Activated T-cell treated with anti-CD3 and anti-CD28 coated beads for 24 hours (primary cell): ENCODE measurements around the gene SUGCT.
"Not testable (repeated sequence)": the region's sequence is repeated elsewhere in the genome, so short reads cannot be mapped to it uniquely, and the experiment has no call there.

ENCODE experiments used
- DNase-seq: peaks from one replicate; pipeline ENCODE4 v3.0.0-alpha.2; 2020; ENCODE audit warnings: low read depth

Gene SUGCT

GRCh38 chr7:40200791-40201190 is 66.0 kb downstream of the SUGCT start:
- no peak for DNase-seq

DNA sequence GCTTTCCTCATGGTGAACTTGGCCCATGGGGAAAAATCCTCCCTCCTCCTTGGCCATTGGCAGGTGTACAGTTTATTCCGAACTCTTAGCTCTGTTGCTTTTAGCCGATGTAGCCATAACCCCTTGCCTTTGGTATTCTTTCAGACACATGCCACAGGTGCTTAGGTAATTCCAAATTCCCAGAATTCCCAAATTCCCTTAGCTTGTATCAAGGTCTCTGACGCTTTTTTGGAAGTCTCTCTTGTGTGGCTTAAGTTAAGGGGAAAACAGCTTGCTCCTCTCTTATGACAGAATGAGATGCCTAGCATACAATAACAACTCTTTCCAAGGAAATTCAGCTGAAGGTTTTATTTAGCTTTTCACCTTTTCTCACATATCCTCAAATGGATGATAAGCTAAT is 68.0 kb downstream of the SUGCT start:
- no peak for DNase-seq

- DNase-seq, result no peak
Measured at GRCh38 chr7:40204581-40204980, 69.8 kb downstream of the SUGCT start.

- no peak for DNase-seq
Measured at GRCh38 chr7:40205992-40206391, 71.2 kb downstream of the SUGCT start.

- no peak for DNase-seq
Measured at GRCh38 chr7:40211276-40212003, 76.6 kb downstream of the SUGCT start.

GRCh38 chr7:40213291-40213690 is 78.5 kb downstream of the SUGCT start:
- no peak for DNase-seq

DNA sequence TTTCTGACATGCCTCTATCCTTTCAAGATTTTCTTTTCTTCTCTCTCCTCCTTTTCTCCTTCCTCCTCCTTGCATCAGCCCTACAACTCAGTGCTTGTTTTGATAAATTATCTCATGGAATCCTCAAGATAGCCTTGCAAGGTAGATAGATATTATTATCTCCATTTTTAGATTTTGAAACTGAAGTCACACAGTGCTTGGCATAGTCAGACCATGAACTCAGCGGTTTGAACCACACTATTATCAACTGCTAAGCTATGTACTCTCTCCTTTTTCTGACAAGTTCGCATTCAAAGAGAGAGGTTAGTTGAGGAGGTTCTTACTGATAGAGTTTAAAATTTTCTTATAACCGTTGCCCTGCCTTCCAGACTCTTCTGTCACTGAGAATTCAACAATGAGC is 79.1 kb downstream of the SUGCT start:
- no peak for DNase-seq

DNA sequence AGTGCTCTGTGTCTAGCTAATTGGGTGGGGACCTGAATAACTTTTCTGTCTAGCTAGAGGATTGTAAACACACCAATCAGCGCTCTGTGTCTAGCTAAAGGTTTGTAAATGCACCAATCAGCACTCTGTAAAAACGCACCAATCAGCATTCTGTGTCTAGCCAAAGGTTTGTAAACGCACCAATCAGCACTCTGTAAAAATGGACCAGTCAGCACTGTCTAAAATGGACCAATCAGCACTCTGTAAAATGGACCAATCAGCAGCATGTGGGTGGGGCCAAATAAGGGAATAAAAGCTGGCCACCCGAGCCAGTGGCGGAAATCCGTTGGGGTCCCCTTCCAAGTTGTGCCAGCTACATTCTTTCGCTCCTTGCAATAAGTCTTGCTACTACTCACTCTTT is 83.8 kb downstream of the SUGCT start:
- not testable (repeated sequence) for DNase-seq

DNA sequence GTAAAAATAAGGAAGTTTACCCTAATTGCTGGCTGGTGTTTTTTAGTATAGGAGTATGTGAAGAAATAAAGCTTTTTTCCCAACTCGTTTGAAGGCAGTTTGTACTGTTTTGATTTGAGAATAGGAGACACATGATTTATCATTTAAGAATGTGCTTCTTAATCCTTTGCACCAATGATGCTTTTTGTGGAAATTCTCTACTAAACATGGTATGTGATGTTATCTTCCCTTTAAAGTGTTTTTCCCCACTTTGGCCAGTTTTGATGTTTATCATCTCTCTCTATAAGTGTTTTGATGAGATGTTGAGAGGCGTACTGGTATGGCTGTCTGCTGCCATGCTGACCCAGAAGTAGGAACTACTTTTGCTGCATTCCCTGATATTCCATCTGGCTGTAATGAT is 85.1 kb downstream of the SUGCT start:
- DNase-seq, result no peak

GRCh38 chr7:40220421-40220911 is 85.7 kb downstream of the SUGCT start:
- DNase-seq, result no peak

DNA sequence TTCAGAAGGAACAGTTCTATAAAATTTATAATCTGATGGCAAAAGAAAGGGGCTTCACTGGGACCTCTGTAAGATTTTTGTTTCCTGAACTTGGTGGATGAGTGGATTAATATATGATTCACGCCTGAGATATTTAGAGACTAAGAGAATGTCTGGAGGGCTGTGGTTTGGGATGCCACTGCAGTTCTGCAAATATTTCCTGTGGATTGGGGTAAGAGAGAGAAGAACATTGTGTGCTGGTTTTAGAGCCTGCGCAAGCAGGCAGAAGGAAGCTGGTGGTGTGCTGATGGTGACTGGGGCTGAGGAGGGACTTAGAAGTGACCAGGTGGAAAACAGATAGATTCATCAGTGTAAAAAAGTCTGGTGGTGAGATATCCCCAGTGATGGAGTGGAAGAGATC is 87.0 kb downstream of the SUGCT start:
- no peak for DNase-seq

DNA sequence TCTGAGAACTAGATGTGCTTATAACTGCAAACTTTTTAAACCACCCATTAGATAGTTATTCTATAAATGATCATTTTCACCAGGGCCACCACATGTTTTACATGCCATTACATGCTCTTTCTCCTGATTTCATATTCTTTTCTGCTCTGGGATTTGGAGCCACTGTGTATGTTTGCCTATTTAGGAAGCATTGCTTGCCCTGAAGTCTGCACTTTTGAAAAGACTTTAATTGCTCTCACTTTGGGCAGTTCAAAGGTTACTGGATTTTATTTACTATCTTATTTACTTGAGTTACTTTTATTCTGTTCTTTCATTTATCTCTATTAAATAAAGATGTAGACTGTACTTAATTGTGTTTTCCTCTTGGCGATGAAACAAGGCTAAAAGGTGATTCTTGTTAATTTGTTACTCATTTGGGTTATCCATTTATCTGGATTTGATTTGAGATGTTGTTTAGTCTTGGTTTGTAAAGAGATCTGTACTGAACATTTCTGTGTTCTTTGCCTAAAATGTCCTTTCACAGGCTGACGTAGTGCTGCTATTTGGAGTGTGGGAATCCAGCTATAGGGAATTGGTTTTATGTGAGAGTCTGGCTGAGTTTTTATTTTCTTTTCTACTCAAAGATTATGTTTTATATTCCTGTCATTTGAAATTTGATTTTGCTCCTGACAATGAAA is 88.8 kb downstream of the SUGCT start:
- DNase-seq, result no peak

DNA sequence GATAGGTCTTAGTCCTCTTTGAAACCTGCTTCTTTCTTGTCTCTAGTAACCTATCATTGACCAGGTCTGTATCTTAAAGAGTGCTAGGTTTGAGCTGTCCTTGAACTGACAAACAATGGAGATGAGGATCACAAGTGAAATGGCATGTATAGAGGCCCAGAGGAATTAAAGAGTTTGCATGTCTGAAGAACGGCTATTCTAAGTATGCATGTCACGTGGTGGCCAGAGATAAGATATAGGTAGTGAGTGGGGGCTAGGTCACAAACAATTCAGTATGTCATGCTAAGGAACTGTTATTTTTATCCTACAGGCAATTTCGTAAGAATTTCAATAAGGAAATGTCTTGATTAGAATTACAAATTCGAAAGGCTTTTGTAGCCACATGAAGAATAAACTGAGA is 95.3 kb downstream of the SUGCT start:
- no peak for DNase-seq

DNA sequence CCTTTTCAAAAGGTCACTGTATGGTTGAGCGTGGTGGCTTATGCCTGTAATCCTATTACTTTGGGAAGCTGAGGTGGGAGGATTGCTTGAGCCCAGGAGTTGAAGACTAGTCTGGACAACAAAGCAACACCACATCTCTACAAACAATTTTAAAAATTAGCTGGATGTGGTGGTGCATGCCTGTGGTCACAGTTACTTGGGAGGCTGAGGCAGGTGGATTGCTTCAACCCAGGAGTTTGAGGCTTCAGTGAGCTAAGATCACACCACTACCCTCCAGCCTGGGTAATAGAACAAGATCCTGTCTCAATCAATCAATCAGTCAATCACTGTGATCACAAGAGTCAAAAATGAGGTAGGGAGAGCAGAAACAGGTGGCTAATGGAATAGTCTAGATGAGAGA is 97.0 kb downstream of the SUGCT start:
- DNase-seq, result no peak

- no peak for DNase-seq
Measured at GRCh38 chr7:40232242-40232893, 97.6 kb downstream of the SUGCT start.

DNA sequence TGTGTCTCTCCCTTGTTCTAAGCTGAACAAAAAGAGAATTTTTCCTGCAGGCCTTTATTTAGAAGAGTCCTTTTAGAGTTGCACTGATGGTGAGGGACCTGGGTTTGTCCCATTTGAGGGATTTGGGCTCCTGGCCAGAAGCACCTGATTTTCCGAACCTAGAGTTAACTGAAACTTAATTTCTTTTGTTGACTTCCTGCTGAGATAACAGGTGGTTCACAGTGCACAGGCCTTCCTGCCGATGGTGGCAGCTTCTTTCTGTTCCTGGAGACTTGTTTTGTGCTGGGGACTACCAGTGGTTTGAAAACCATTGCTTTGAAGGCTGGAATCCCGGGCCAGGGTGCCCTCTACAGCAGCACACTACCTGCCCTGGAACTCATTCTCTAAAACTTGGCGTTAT is 99.2 kb downstream of the SUGCT start:
- no peak for DNase-seq

- DNase-seq, result no peak
Measured at GRCh38 chr7:40234666-40235065, 99.9 kb downstream of the SUGCT start.

DNA sequence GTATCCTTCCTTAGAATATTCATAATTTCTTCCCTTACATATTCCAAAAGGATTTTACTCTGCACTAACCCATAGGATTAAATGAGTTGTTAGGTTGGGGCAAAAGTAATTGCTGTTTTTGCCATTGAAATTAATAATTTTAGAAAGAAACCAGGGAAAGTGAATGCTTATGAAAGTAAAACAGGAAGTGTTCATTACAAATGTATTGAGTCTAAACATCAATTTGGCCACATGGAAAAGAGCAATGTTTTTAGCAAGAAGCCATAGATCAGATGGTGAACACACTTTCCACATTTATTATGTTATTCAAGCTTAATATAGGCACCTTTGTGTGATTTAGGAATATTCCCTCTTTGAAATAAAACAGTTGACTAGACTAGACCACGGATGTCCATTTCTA is 102.9 kb downstream of the SUGCT start:
- no peak for DNase-seq

- DNase-seq, result no peak
Measured at GRCh38 chr7:40239755-40240303, 105.0 kb downstream of the SUGCT start.

- DNase-seq, result no peak
Measured at GRCh38 chr7:40243076-40243475, 108.3 kb downstream of the SUGCT start.

DNA sequence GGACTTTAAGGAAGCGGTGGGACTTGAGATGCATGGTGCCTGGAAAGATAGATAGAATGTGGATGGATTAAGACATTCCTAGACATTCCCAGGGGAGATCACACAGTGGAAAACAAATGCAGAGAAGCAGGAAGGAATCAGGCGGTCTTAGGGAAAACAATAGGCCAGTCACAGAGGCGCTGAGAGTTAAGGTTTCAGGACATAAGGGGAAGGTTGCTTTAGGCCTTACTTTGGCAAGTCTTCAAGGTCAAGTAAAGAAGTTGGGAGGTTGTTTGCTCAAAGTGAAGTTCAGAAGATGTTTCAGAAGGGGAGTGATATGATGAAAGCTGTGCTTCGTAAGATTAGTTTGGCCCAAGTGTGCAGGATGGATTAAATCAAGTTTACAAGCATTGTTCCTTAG is 109.4 kb downstream of the SUGCT start:
- DNase-seq, result no peak

DNA sequence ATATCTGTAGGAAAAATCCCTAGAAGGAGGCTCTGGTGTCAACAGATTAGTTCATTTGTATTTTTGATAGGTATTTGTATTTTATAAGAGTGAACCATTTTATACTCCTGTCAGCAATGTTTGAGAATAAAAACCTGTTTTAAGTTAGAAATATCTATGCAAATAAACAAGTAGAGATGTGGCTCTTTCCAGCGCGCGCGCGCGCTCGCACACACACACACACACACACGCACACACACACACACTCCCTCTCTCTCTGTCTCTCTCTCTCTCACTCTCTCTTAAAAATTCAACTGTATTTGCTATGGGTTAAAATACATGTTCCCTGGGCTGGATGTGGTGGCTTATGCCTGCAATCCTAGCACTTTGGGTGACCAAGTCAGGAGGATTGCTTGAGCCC is 113.9 kb downstream of the SUGCT start:
- no peak for DNase-seq

- not testable (repeated sequence) for DNase-seq
Measured at GRCh38 chr7:40253444-40253843, 118.6 kb downstream of the SUGCT start.
